NCI-H69 (cell line): ENCODE data around the gene TOP1.

Source experiments
- DNase-seq: peaks from one replicate; lab custom pipeline; 2025; lab: John Stamatoyannopoulos, UW

TOP1 gene

DNA sequence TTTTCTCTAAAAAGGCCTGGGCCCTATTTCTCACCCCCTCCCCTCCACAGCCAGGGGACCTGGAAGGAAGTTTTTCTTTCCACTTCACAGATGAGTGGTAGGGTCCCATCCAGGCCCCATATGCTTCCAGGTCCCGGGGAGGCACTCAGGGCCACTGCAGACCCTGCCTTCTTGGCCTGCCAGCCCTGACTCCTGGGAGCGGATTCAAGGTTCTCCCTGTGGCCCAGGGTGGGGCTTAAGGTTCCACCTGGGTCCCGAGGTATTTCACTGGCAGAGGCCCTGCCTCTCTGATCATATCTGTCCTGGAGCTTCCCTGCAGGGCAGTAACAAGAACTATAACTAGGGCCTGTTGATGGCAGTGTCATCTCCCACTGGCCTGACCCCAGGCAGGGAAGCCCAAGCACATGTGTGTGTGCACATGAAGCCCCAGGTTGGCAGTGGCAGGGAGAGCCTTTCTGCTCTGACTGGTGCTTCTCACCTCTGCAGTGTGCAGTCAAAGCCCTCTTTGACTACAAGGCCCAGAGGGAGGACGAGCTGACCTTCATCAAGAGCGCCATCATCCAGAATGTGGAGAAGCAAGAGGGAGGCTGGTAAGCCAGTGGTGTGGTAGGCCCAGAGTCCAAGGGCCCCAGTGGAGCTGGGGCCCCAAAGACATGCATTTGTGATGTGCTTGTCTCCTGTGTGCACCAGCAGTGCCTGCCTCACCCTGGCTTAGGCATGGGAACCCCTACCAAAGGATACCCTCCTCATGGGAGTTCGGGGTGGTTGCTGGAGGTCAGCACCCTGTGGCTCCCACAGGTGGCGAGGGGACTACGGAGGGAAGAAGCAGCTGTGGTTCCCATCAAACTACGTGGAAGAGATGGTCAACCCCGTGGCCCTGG lies 139.9 kb downstream of the TOP1 start:
- no peak for DNase-seq

- no peak for DNase-seq
Observed at GRCh38 chr20:41169162-41169690, 140.6 kb downstream of the TOP1 start.

GRCh38 chr20:41169791-41170351 lies 141.2 kb downstream of the TOP1 start:
- DNase-seq = no peak

DNA sequence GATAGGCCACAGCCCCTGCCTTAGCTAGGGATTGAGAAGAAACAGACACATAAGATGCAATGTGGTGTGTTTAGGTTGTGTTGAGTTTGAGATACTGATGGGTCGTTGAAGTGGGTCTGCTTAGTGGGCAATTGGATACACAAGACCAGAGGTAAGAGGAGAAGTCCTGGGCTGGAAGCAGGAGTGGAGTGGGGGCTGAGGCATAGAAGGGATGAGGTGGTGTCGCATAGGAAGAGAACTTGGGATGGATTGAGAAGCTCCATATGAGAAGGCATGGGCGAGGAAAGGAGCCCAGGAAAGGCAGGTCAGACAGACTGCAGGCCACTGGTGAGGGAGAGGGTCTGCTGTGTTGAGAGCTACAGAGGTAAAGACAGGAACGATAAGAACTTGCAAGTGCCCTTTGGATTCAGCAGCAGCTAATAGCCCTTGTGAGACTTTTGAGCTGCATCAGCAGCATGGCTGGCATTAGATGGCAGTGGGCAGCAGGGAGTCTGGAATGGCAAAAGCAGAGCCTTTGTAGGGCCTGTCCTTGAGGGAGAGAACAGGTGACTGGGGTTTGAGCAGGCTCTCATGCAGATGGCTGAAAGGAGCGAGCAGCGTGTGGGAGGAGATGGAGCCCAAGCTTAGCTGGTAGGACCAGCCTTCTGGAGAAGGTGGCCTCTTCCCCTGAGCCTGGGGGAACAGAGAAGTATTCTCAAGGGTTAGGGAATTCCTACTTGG lies 141.9 kb downstream of the TOP1 start:
- no peak for DNase-seq

- peak; percentile 3 for DNase-seq
Observed at GRCh38 chr20:41171736-41172295, 143.2 kb downstream of the TOP1 start.

DNA sequence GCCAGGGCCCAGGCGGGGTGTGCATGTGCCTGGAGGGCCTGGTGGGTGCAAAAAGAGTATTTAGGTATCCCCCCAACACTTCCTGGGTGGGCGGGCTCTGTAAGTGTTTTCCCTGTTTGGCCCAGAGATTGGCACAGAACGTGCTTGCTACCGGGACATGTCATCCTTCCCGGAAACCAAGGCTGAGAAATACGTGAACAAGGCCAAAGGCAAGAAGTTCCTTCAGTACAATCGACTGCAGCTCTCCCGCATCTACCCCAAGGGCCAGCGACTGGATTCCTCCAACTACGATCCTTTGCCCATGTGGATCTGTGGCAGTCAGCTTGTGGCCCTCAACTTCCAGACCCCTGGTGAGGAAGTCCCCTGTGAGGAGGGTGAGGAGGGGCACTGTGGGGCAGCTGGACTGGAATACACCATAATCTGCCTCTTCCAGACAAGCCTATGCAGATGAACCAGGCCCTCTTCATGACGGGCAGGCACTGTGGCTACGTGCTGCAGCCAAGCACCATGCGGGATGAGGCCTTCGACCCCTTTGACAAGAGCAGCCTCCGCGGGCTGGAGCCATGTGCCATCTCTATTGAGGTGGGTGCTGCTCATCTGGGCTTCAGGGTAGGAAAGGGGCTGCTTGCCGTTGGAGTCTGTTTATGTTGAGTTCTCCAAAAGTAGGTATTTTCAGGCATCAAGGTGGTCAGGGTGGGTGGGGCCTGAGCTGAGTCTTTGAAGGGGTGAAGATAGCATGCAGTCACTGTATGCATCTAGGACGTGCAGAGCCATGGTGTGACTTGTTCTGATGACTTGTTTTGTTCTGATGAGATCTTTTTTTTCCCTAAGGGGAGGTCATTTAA lies 143.9 kb downstream of the TOP1 start:
- DNase-seq = no peak

DNA sequence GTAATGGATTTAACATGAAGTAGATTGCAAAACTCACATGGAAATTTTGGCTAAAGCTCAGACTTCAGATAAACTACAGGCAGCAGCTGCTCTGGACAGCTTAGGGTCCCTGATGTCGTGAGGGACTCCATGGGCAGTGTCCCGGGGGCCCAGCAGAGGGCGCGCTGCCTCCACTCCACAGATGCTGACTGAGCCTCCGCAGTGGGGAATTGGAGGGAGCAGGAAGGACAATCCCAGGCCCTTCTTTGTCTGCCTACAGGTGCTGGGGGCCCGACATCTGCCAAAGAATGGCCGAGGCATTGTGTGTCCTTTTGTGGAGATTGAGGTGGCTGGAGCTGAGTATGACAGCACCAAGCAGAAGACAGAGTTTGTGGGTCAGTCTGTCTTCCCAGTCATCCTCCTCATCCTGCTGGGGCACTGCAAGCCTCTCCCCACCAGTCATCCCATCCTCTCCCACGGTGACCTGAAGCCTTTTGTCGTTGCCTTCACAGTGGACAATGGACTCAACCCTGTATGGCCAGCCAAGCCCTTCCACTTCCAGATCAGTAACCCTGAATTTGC lies 144.6 kb downstream of the TOP1 start:
- DNase-seq = peak; percentile 63

GRCh38 chr20:41173791-41174341 lies 145.2 kb downstream of the TOP1 start:
- no peak for DNase-seq
